HEK293 (cell line): ENCODE results near the gene GOLGA6L10.
"Not testable (repeated sequence)": the region's sequence is repeated elsewhere in the genome, so short reads cannot be mapped to it uniquely, and the experiment has no call there.

Experiments used
- CTCF ChIA-PET: fragments of 350-600 bp; formaldehyde crosslinking; extraction: SDS; loops from one replicate; lab custom pipeline; 2021; ENCODE audit warnings: antibody characterized with exemption; lab: Yijun Ruan, JAX
- POLR2A ChIA-PET: fragments of 300-600 bp; formaldehyde crosslinking; extraction: SDS; loops from one replicate; lab custom pipeline; 2020; ENCODE audit warnings: antibody characterized with exemption, inconsistent platforms; lab: Yijun Ruan, JAX
- H3K27ac ChIP-seq: fragments of 200-500 bp; sonication (Bioruptor generic); 2 replicates; pipeline ENCODE4 v1.5.1; 2014; ENCODE audit warnings: low read depth, low read length, control low read depth, inconsistent platforms; ENCODE audit errors: extremely low read depth
- H3K36me3 ChIP-seq, 2 experiments: fragments of 200-500 bp in 1 of 2; sonication (Bioruptor generic) in 1 of 2; 1 replicate in 1 of 2; 2 replicates in 1 of 2; pipeline ENCODE4 v1.5.1; 2014 to 2017; ENCODE audit warnings: inconsistent platforms in 2 of 2, low read length in 2 of 2; ENCODE audit not compliant: control insufficient read depth in 2 of 2, insufficient read depth in 1 of 2
- H3K4me1 ChIP-seq: fragments of 200-500 bp; sonication (Bioruptor generic); 2 replicates; pipeline ENCODE4 v1.5.1; 2014; ENCODE audit warnings: mild to moderate bottlenecking, low read length, inconsistent platforms; ENCODE audit not compliant: control insufficient read depth, insufficient read depth
- H3K4me3 ChIP-seq: 2 replicates; pipeline ENCODE4 v1.5.1; 2011; ENCODE audit warnings: low read depth, mild to moderate bottlenecking, control low read depth, low read length, moderate library complexity
- H3K9me3 ChIP-seq: fragments of 200-500 bp; sonication (Bioruptor generic); 2 replicates; pipeline ENCODE4 v1.5.1; 2014; ENCODE audit warnings: low read depth, low read length, inconsistent platforms; ENCODE audit not compliant: control insufficient read depth, insufficient read depth
- GFI1B ChIP-seq: fragments of 450-650 bp; formaldehyde crosslinking; IDR thresholded peaks from 2 replicates; pipeline ENCODE4 v1.5.1; 2016; ENCODE audit warnings: missing biosample characterization, missing genetic modification characterization
- HOXA7 ChIP-seq: sonication (generic); formaldehyde crosslinking; IDR thresholded peaks from 2 replicates; pipeline ENCODE4 v1.8.1; 2022; ENCODE audit warnings: missing genetic modification reagents, borderline replicate concordance
- KLF1 ChIP-seq: fragments of 450-650 bp; formaldehyde crosslinking; IDR thresholded peaks from 2 replicates; pipeline ENCODE4 v1.5.1; 2016; ENCODE audit warnings: missing biosample characterization, missing genetic modification characterization
- SETDB1 ChIP-seq: IDR thresholded peaks from one replicate; pipeline ENCODE4 v1.6.1; 2017; ENCODE audit warnings: mild to moderate bottlenecking, low read length, moderate library complexity, mixed read lengths; ENCODE audit not compliant: insufficient read length
- ZNF140 ChIP-seq: fragments of 450-650 bp; formaldehyde crosslinking; IDR thresholded peaks from 2 replicates; pipeline ENCODE4 v1.5.1; 2016; ENCODE audit warnings: missing biosample characterization, missing genetic modification characterization
- ZNF169 ChIP-seq: fragments of 450-650 bp; formaldehyde crosslinking; IDR thresholded peaks from 2 replicates; pipeline ENCODE4 v1.5.1; 2016; ENCODE audit warnings: missing biosample characterization, missing genetic modification characterization
- ZNF223 ChIP-seq: fragments of 450-650 bp; formaldehyde crosslinking; IDR thresholded peaks from 2 replicates; pipeline ENCODE4 v1.5.1; 2016; ENCODE audit warnings: missing biosample characterization, missing genetic modification characterization
- ZNF274 ChIP-seq, 2 experiments: fragments of 200-500 bp in 1 of 2; fragments of 450-650 bp in 1 of 2; sonication (Bioruptor generic) in 1 of 2; formaldehyde crosslinking in 1 of 2; IDR thresholded peaks; 2 replicates each; pipeline versions ENCODE4 v1.5.1 to v1.6.1; 2014 to 2016; ENCODE audit warnings: borderline replicate concordance in 1 of 2, inconsistent platforms in 1 of 2, low read length in 1 of 2, missing biosample characterization in 1 of 2, missing genetic modification characterization in 1 of 2
- ZNF561 ChIP-seq: fragments of 450-650 bp; IDR thresholded peaks from 2 replicates; pipeline ENCODE4 v1.5.1; 2018; ENCODE audit warnings: missing biosample characterization, missing genetic modification characterization, borderline replicate concordance
- ZNF670 ChIP-seq: fragments of 450-650 bp; formaldehyde crosslinking; IDR thresholded peaks from 2 replicates; pipeline ENCODE4 v1.5.1; 2016; ENCODE audit warnings: missing biosample characterization, missing genetic modification characterization, low read depth
- ZNF830 ChIP-seq: fragments of 450-650 bp; IDR thresholded peaks from 2 replicates; pipeline ENCODE4 v1.5.0; 2018; ENCODE audit warnings: missing biosample characterization, missing genetic modification characterization, low read depth, mild to moderate bottlenecking, moderate library complexity
- TF ChIP-seq, protein P1 (sequence below): fragments of 450-650 bp; formaldehyde crosslinking; IDR thresholded peaks from 2 replicates; pipeline ENCODE4 v1.5.1; 2016; ENCODE audit warnings: missing biosample characterization, missing genetic modification characterization
- TF ChIP-seq, protein P2 (sequence below): fragments of 450-650 bp; formaldehyde crosslinking; IDR thresholded peaks from 2 replicates; pipeline ENCODE4 v1.5.1; 2016; ENCODE audit warnings: missing biosample characterization, missing genetic modification characterization, low read depth
- TF ChIP-seq, protein P3 (sequence below): fragments of 450-650 bp; formaldehyde crosslinking; IDR thresholded peaks from 2 replicates; pipeline ENCODE4 v1.5.1; 2016; ENCODE audit warnings: missing biosample characterization, missing genetic modification characterization, low read depth
- TF ChIP-seq, protein P4 (sequence below): fragments of 450-650 bp; formaldehyde crosslinking; IDR thresholded peaks from 2 replicates; pipeline ENCODE4 v1.5.1; 2016; ENCODE audit warnings: missing biosample characterization, missing genetic modification characterization, borderline replicate concordance
- TF ChIP-seq, protein P5 (sequence below): fragments of 450-650 bp; formaldehyde crosslinking; IDR thresholded peaks from 2 replicates; pipeline ENCODE4 v1.5.1; 2017; ENCODE audit warnings: missing biosample characterization, missing genetic modification characterization

GOLGA6L10 gene

DNA sequence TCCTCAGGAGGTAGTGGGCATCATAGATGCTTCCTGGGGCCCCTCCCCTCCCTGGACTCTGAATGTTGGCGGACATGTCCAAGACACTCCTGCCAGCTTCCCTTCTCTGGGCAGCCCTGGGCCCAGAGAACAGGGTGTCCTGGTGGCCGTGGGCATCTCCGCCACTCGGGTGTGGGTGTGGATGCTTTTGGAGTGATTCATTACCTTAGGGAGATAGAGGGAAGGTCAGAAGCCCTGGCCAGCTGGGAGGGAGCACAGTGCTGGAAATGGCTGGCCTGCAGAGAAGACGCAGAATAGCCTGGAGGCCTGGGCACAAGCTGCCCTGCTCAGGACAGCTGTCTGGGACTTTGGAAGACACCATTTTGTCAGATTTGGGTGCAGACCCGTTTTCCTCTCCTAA is 48.9 kb downstream of the GOLGA6L10 start:
- POLR2A ChIA-PET, H3K27ac ChIP-seq, H3K36me3 ChIP-seq, H3K9me3 ChIP-seq, CTCF ChIA-PET, H3K4me1 ChIP-seq, H3K4me3 ChIP-seq: not testable (repeated sequence)

DNA sequence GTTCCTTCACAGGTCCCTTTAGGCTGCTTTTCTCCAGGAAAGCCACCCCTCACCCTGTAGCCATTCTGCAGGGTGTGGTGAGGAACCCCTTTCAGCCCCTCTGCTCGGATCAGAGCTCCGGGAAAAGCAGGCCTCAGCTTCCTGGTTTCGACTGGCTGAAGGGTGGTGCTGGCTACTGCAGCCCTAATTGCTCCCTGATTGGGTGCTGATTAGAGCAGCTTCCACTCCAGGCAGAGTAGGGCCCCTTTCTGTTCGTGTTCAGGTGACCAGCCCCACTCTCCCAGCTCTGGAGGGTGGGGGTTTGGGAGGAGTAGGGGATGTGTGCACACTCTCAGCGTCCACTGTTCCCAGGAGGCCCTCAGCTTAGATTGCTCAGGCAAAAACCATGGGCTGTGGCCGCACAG is 49.8 kb downstream of the GOLGA6L10 start:
- H3K4me3 ChIP-seq, H3K36me3 ChIP-seq, POLR2A ChIA-PET, H3K4me1 ChIP-seq, H3K27ac ChIP-seq, CTCF ChIA-PET, H3K9me3 ChIP-seq: not testable (repeated sequence)

DNA sequence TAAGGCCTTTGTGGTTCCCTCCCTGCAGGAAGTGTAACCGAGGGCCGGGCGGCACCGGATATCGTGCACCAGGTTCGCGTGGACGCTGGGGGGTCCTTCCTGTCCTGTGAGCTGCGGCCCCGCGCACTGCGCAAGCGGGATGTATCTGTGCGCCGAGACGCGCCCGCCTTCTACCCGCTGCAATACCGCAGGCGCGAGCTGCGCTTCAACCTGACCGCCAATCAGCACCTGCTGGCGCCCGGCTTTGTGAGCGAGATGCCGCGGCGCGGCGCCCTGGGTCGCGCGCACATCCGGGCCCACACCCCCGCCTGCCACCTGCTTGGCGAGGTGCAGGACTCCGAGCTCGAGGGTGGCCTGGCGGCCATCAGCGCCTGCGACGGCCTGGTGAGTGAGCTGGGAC is 50.8 kb downstream of the GOLGA6L10 start:
- H3K4me1 ChIP-seq: no peaks in the 10 kb centered on the region
- ChIA-PET POLR2A (no interaction called here), CTCF (interaction anchor here (0.7 kb wide), 1 partner anchor 198 kb away, joined by 3 read pairs; no protein-coding TSS in a partner anchor)
- H3K4me3 ChIP-seq: no peak overlapping the region
- H3K27ac ChIP-seq: no peak overlapping the region
- TF ChIP-seq ZNF140 (tag by site-specific recombination) (no peak), ZNF274 (IDR thresholded peaks at IDR 0.05; ENCODE audit: low read length) (no peak), ZNF274 (tag by site-specific recombination; IDR thresholded peaks at IDR 0.05; ENCODE audit: borderline replicate concordance) (no peak), HOXA7 (no peak), KLF1 (tag by site-specific recombination) (no peak)
- TF ChIP-seq, protein P1, sequence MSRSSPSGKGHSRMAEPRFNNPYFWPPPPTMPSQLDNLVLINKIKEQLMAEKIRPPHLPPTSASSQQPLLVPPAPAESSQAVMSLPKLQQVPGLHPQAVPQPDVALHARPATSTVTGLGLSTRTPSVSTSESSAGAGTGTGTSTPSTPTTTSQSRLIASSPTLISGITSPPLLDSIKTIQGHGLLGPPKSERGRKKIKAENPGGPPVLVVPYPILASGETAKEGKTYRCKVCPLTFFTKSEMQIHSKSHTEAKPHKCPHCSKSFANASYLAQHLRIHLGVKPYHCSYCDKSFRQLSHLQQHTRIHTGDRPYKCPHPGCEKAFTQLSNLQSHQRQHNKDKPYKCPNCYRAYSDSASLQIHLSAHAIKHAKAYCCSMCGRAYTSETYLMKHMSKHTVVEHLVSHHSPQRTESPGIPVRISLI (tag by site-specific recombination): no peak
- TF ChIP-seq, protein P2, sequence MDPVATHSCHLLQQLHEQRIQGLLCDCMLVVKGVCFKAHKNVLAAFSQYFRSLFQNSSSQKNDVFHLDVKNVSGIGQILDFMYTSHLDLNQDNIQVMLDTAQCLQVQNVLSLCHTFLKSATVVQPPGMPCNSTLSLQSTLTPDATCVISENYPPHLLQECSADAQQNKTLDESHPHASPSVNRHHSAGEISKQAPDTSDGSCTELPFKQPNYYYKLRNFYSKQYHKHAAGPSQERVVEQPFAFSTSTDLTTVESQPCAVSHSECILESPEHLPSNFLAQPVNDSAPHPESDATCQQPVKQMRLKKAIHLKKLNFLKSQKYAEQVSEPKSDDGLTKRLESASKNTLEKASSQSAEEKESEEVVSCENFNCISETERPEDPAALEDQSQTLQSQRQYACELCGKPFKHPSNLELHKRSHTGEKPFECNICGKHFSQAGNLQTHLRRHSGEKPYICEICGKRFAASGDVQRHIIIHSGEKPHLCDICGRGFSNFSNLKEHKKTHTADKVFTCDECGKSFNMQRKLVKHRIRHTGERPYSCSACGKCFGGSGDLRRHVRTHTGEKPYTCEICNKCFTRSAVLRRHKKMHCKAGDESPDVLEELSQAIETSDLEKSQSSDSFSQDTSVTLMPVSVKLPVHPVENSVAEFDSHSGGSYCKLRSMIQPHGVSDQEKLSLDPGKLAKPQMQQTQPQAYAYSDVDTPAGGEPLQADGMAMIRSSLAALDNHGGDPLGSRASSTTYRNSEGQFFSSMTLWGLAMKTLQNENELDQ: no peak
- H3K9me3 ChIP-seq: no peaks in the 10 kb centered on the region
- no peaks in the 10 kb centered on the region for H3K36me3 ChIP-seq

DNA sequence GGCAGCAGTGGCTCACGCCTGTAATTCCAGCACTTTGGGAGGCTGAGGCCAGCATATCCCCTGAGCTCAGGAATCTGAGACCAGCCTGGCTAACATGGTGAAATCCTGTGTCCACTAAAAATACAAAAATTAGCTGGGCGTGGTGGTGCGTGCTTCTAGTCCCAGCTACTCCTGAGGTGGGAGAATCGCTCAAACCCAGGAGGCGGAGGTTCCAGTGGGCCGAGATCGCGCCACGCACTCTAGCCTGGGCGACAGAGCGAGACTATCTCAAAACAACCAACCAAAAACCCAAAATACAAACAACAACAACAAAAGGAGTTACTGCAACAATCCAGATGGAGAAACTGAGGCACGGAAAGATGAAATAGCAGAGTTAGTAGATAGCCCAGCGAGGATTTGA is 51.2 kb downstream of the GOLGA6L10 start:
- H3K36me3 ChIP-seq: no peaks in the 10 kb centered on the region
- ChIA-PET CTCF (interaction anchor here (0.7 kb wide), 1 partner anchor 346 kb away, joined by 3 read pairs; no protein-coding TSS in a partner anchor), POLR2A (no interaction called here)
- no peak overlapping the region for H3K27ac ChIP-seq
- no peaks in the 10 kb centered on the region for H3K4me1 ChIP-seq
- TF ChIP-seq GFI1B (no peak), ZNF169 (tag by site-specific recombination) (no peak), ZNF830 (tag by site-specific recombination) (no peak), ZNF223 (tag by site-specific recombination) (no peak), SETDB1 (no peak), ZNF670 (tag by site-specific recombination) (no peak), ZNF561 (tag by site-specific recombination) (no peak)
- TF ChIP-seq, protein P3, sequence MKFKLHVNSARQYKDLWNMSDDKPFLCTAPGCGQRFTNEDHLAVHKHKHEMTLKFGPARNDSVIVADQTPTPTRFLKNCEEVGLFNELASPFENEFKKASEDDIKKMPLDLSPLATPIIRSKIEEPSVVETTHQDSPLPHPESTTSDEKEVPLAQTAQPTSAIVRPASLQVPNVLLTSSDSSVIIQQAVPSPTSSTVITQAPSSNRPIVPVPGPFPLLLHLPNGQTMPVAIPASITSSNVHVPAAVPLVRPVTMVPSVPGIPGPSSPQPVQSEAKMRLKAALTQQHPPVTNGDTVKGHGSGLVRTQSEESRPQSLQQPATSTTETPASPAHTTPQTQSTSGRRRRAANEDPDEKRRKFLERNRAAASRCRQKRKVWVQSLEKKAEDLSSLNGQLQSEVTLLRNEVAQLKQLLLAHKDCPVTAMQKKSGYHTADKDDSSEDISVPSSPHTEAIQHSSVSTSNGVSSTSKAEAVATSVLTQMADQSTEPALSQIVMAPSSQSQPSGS (tag by site-specific recombination): no peak
- TF ChIP-seq, protein P4, sequence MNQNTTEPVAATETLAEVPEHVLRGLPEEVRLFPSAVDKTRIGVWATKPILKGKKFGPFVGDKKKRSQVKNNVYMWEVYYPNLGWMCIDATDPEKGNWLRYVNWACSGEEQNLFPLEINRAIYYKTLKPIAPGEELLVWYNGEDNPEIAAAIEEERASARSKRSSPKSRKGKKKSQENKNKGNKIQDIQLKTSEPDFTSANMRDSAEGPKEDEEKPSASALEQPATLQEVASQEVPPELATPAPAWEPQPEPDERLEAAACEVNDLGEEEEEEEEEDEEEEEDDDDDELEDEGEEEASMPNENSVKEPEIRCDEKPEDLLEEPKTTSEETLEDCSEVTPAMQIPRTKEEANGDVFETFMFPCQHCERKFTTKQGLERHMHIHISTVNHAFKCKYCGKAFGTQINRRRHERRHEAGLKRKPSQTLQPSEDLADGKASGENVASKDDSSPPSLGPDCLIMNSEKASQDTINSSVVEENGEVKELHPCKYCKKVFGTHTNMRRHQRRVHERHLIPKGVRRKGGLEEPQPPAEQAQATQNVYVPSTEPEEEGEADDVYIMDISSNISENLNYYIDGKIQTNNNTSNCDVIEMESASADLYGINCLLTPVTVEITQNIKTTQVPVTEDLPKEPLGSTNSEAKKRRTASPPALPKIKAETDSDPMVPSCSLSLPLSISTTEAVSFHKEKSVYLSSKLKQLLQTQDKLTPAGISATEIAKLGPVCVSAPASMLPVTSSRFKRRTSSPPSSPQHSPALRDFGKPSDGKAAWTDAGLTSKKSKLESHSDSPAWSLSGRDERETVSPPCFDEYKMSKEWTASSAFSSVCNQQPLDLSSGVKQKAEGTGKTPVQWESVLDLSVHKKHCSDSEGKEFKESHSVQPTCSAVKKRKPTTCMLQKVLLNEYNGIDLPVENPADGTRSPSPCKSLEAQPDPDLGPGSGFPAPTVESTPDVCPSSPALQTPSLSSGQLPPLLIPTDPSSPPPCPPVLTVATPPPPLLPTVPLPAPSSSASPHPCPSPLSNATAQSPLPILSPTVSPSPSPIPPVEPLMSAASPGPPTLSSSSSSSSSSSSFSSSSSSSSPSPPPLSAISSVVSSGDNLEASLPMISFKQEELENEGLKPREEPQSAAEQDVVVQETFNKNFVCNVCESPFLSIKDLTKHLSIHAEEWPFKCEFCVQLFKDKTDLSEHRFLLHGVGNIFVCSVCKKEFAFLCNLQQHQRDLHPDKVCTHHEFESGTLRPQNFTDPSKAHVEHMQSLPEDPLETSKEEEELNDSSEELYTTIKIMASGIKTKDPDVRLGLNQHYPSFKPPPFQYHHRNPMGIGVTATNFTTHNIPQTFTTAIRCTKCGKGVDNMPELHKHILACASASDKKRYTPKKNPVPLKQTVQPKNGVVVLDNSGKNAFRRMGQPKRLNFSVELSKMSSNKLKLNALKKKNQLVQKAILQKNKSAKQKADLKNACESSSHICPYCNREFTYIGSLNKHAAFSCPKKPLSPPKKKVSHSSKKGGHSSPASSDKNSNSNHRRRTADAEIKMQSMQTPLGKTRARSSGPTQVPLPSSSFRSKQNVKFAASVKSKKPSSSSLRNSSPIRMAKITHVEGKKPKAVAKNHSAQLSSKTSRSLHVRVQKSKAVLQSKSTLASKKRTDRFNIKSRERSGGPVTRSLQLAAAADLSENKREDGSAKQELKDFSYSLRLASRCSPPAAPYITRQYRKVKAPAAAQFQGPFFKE: no peak
- TF ChIP-seq, protein P5, sequence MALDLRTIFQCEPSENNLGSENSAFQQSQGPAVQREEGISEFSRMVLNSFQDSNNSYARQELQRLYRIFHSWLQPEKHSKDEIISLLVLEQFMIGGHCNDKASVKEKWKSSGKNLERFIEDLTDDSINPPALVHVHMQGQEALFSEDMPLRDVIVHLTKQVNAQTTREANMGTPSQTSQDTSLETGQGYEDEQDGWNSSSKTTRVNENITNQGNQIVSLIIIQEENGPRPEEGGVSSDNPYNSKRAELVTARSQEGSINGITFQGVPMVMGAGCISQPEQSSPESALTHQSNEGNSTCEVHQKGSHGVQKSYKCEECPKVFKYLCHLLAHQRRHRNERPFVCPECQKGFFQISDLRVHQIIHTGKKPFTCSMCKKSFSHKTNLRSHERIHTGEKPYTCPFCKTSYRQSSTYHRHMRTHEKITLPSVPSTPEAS (tag by site-specific recombination): no peak
- H3K4me3 ChIP-seq: no peak overlapping the region
- H3K9me3 ChIP-seq: no peaks in the 10 kb centered on the region
